Stimulated activated CD8-positive, alpha-beta memory T cell treated with anti-CD3 and anti-CD28 coated beads, Interleukin-2, amount 100 ng/mL, for 48 hours (primary cell): ENCODE data around the gene CCDC33.

ENCODE experiments used
- DNase-seq, 2 donors: peaks; one replicate each; pipeline ENCODE4 v3.0.0-alpha.2; 2020; ENCODE audit warnings: low read depth in 2 of 2

Gene CCDC33

GRCh38 chr15:74208901-74209559, 27.1 kb upstream of the CCDC33 start:
- DNase-seq = no peak

GRCh38 chr15:74209560-74209958, 26.6 kb upstream of the CCDC33 start:
- no peak for DNase-seq

- no peak for DNase-seq
Measured at GRCh38 chr15:74209997-74210671, 26.0 kb upstream of the CCDC33 start.

GRCh38 chr15:74210729-74211128, 25.4 kb upstream of the CCDC33 start:
- no peak for DNase-seq

GRCh38 chr15:74211656-74212055, 24.5 kb upstream of the CCDC33 start:
- DNase-seq = no peak

GRCh38 chr15:74212494-74212893, 23.6 kb upstream of the CCDC33 start:
- DNase-seq = no peak

GRCh38 chr15:74213858-74214284, 22.3 kb upstream of the CCDC33 start:
- DNase-seq = no peak

GRCh38 chr15:74214324-74215021, 21.7 kb upstream of the CCDC33 start:
- DNase-seq = no peak

- DNase-seq = no peak
Measured at GRCh38 chr15:74215958-74216357, 20.2 kb upstream of the CCDC33 start.

GRCh38 chr15:74216949-74217348, 19.2 kb upstream of the CCDC33 start:
- DNase-seq = no peak

GRCh38 chr15:74217907-74218885, 17.9 kb upstream of the CCDC33 start:
- DNase-seq = no peak

- no peak for DNase-seq
Measured at GRCh38 chr15:74220475-74221248, 15.5 kb upstream of the CCDC33 start.

- DNase-seq = no peak
Measured at GRCh38 chr15:74221399-74222239, 14.5 kb upstream of the CCDC33 start.

- no peak for DNase-seq
Measured at GRCh38 chr15:74222240-74223119, 13.6 kb upstream of the CCDC33 start.

- no peak for DNase-seq
Measured at GRCh38 chr15:74225928-74226327, 10.2 kb upstream of the CCDC33 start.

- DNase-seq = no peak
Measured at GRCh38 chr15:74226761-74227540, 9.2 kb upstream of the CCDC33 start.

GRCh38 chr15:74227968-74228722, 8.0 kb upstream of the CCDC33 start:
- DNase-seq = no peak

- DNase-seq = no peak
Measured at GRCh38 chr15:74228723-74229081, 7.4 kb upstream of the CCDC33 start.
